ENCODE measurements around the gene TBC1D14.

Gene TBC1D14

DNA sequence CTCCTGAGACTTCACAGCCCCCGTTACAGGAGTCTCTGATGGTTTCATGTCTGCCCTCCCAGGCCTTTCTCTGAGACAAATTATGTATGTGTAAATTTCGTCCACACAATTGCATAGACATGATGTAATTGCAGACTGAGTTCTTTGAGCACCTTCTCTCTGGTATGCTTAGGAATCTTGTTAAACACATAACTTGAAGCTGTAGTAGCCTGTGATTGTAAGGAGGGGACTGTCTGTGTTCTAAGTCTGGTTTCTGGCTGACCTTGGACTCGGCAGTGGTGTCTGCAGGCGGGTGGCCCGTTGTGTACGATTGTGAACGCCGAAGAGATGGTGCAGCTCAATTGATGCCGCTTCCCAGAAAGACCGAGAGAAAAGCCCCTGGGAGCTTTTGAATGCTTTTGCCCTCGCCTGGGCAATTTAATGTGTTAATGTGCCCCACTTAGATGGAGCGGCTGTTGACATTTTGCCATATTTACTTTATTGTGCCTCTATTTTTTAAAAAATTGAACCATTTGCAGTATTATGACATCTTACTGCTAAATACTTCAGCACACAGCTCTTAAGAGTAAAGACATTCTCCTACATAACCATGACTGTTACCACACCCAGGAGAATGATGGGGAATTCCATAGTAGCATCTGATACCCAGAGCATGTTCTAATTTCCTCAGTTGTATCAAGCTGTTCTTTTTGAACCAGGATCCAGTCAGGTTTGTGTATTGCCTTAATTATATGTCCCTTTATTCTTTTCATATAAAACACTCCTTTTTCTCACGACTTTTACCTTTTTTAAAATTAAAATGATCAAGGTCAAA is 75.2 kb downstream of the TBC1D14 start:
- no peak for DNase-seq

DNA sequence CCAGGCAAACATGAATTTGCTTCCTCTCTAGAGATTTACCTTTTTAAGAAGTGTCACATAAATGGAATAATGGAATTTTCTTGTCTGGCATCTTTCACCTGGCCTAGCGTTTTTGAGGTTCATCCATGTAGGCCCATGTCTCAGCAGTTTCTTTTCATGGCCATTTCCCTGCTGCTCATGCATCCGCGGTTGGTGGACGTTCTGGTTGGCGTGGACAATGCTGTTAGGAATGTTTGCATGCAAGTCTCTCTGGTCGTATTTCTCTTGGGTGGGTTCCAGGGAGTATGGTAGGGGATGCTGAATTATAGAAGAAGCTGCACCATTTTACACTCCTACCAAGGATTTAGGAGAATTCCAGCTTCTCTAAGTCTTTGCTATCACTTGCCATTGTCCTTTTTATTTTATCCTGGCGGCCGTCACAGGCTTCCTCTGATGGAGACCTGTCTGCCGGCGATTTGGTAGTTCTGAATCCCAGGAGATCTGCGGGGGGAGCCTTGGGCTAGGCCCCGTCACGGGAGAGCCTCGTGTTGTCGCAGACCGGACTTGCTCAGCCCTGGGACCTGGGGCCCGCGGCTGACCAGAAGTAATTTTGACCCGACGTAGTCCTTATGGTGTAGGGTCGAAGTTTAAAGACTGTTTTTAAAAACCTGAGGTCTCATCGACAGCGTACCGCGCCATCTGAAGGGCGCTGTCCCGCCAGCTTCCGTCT is 76.6 kb downstream of the TBC1D14 start:
- DNase-seq, result no peak

DNA sequence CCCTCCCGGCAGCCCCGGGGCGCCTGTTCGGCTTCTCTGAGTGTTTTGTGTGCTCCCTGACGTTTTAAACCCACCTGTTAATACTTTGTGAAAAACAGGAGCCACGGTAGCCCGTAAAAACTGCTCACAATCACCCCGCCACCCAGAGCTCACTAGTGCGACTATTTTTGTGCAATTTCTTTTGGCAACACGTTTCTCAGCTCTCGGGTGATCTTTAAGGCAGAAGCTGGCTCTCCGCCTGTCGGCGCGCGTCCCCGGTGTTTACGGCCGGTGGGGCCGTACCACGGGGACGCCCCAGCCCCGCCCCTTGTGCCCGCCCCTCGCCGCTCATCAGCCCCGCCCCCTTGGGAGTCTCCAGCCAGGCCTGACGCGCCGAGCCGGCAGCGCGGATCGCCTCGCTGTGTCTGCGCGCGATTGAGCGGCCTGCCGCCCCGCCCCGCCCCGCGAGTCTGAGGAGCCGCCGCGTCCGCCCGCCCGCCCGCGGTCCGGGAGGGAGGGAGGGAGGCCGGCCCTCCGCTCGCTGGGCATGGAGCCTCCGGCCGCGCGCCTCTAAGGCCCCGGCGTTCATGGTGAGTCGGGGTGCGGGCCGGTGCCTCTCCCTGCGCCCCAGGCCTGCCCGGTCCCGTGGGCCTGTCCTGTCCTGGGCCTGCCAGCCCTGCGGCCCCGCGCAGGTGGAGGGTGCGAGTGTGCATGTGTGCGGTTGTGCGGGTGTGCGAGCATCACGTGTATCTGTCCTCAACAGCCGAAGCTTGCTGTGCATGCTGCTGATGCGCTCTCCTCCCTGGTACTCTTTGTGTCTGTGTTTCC is 77.4 kb downstream of the TBC1D14 start:
- DNase-seq, result peak; percentile 36

DNA sequence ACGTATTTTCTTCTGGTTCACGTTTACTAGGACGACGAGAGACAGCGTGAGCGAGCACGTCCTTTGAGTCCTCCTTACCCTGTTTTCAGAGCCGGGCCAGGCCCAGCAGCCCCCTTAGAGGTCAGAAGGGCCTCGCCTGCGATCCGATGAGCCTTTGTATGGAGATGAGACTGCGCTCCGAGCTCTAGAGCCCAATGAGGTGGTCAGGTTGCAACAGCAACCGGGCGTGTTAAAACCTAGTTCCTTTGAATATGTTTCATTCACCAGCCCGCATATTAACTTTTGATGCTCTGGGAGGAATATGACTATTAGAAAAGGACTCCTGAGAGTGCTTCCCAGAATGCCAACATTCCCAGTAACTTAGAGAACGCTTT is 77.9 kb downstream of the TBC1D14 start:
- DNase-seq, result no peak

DNA sequence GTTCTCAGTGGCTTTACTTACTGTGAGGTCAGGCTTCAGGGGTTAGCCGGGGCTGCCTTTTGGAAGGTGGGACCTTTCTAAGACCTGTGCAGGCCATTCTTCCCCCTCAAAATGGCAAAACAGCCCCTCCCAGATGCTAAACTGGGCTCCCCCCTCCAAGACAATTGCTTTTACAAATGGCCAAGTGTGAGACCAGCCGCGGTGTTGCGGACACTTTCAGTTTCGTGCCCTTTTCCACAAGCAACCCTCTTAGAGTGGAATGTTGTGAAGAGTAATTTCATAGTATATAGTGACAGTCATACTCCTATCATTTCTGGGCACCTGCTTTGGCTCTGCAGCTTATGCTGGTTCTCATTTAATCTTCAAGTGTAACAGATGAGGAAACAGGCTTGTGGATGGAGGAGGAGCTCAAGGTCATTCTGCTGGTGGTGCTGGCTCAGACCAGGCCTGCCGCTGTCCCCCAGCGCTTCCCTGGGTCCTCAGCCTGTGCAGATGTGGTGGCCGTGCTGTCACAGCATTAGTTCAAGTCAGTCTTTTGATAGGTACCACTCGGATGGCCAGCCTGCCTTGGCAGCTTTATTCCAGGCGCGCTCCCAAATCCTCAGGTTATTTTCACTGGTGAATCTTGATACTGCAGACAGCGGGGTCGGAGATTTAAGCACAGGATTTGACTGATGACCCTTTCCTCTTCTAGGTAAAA is 78.5 kb downstream of the TBC1D14 start:
- no peak for DNase-seq

DNA sequence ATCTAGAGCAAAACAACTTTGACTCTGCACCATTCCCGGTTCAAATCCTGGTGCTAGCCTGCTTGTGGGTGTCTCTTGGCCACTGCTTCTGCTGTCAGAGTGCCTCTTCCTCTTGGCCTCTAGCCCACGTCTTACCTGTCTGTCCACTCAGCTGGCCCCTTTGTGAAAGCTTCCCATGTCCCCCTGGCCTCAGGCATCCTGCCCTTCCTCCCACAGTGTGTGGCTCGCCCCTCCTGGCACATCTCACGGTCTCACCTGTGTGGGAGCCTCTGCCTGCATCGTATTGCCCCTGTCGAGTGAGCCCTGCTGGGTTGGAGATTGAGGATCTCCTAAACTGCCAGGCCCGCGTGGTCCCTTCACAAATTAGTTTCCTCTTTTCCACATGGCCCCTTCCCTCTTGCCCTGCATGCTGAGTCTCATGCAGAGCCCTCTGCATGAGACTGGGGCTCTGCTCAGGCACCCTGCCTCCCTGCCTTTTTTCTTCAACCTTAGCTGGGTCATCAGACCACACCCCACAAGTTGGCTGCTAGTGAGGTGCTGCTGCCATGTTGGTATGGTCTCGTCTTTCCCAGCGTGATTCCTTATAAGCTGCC is 79.8 kb downstream of the TBC1D14 start:
- no peak for DNase-seq

DNA sequence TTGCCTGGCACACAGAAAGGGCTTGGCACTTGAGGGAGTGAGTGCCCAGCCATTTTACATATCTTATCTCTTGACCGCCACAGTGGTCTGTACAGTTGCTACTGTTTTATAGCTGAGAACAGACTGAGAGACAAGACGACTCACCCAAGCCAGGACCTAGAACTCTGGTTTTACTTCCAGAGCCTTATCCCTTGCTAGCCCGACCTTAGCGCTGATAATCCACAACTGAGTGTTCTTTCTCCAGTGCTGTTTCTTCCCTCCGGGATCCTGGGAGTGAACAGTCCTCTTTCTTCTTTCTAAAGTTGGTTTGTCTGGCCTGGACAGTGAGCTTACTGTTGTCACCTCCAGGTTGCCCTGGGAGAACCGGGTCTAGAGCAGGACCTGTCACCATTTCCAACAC is 81.0 kb downstream of the TBC1D14 start:
- no peak for DNase-seq

DNA sequence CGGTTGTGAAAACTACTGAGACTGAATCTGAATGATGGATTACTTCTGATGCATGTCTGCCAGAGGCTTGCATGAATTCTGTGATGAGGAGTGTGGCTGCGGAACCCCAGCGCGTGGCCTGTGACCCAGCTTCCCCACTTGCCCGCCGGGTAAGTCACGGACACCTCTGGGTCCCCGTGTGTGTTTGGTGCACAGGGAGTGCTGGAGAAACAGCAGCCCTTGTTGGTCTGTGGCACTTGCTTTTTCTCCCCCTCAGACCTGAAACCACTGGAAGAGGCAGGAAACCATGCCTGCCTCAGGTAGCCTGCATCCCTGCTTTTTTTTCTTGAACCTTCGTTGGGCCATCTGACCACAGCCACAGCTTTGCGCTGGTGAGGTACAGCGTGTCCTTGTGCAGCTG is 81.6 kb downstream of the TBC1D14 start:
- DNase-seq, result no peak

DNA sequence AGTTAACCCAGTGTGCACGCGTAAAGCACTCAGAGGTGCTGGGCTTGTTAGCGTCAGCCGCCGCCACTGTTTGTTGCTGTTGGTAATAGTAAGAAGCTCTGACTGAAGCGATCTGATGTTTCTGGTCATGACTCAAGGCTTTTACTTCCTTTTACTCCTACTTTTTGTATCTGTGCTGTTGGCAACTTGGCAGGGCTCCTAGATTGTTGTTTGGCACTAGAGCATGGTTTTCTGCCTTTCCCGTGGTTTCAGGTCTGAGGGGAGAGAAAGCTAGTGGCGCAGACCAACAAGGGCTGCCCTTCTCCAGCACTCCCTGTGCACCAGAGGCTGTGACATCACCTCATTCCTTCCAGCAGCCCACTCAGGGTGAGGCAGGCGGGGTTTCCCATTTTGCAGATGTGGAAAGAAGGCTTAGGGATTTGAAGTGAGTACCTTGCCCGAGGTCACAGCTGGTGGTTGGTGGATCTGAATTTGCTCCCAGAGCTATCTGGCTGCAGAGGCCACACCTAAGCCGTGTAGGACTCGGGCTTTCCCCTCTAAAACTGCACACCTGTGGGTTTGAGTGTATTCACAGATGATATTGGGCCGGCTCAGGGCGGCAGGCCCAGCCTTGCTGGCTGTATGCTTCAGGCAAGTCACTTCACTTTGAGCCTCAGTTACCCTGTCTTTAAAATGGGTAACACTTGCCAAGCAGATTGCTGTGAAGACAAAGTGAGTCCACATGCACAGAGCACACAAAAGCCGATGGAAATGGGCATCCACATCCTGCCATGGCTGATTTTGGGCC is 82.3 kb downstream of the TBC1D14 start:
- DNase-seq, result peak; percentile 44

DNA sequence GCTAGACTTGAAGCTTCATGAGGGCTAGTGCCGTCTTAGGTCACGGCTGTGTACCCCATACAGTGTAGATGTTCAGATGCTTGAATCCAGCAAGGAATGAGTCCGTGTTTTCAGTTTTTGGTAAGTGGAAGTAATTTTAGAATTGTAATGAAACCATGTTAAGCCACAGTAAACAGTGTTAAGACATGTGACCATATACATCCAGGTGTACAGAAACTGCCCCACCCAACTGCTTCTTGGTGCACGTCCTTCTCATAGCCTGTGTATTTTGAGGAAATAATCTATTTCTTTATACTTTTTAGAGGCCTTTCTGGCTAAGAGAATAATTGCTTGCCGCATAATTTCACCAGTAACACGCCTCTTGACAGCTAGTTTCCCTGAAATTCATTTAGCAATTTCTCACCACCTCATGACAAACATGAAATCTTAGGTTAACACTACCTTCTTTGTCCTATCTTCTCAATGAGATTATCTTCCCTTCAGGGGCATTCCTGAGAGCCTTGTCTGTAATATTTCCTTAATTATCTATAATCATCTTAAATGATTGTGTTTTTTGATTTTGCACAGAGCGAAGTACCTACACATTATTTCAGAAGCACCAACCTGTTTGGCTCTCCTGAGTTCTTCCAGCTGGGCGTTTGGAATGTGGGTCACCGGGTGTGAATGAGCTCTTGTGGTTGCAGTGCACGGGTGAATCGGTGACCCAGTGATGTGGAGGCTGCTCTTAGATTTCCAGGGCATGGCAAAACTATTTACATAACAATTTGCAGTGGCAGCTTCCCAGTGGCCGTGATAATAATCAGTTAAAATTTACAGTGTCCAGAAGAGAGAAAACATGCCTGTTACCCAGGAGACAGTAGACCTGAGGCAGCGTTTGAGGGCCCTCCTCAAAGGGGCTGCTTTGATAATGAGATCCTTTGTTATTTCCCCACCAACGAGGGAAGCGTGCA is 83.4 kb downstream of the TBC1D14 start:
- DNase-seq, result peak; percentile 80

DNA sequence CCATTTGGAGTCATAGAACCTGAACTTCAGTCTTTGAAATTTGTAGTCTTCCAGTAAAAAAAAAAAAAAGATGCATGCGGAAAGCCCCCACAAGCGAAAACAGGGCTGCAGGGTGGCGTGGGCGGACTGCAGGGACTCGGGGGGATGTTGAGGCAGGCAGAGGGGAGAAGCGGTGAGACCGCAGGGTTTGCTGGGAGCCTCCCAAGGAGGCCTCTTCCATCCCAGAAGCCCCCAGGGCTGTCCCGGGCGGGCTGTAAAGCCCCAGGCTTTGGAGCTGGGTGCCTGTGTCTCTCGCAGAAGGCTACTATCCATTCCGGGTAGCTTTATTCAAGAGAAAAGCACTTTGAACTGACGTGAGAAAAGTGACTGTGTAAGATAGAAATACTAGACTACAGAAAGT is 86.9 kb downstream of the TBC1D14 start:
- DNase-seq, result no peak

DNA sequence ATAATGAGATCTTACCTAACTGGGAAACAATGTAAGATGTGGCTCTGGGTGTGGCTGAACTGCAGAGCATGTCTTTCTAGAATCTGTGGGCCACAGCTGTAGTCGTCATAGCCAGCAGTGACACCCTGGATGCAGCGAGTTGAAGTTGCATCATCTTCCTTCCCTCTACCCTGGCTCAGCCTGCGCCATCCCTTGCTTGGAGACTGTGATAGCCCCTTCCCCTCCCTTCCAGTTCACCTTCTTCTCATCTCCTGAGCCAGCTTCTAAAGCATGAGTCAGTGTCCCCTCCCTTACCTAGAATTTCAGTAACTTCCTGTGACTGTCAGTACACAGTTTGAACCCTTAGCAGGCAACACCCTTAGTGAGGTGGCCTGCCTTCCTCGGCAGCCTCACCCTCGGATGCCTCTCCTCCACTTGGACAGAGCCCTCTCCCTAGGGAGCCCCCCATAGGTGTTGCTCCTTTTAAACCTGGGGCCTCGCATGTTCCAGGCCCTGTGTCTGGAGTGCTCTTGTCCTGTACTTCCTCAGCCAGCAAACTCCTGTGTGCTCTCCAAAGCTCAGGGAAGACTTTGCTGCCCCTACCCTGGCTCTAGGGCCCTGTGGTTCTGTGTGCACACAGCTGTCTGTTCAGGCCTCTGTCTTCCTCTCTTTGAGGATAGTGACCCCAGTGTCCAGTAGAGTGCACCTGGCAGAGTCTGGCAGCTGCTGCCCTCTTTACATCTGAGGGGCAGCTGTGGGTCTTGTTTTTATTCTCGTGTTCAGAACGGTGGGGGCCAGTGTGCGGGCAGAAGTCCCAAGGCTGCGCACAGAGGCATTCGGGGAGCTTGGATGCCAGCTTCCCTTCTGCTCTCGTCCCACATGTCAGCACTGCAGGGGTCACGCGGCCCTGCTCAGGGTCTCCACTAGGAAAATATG is 89.8 kb downstream of the TBC1D14 start:
- no peak for DNase-seq

DNA sequence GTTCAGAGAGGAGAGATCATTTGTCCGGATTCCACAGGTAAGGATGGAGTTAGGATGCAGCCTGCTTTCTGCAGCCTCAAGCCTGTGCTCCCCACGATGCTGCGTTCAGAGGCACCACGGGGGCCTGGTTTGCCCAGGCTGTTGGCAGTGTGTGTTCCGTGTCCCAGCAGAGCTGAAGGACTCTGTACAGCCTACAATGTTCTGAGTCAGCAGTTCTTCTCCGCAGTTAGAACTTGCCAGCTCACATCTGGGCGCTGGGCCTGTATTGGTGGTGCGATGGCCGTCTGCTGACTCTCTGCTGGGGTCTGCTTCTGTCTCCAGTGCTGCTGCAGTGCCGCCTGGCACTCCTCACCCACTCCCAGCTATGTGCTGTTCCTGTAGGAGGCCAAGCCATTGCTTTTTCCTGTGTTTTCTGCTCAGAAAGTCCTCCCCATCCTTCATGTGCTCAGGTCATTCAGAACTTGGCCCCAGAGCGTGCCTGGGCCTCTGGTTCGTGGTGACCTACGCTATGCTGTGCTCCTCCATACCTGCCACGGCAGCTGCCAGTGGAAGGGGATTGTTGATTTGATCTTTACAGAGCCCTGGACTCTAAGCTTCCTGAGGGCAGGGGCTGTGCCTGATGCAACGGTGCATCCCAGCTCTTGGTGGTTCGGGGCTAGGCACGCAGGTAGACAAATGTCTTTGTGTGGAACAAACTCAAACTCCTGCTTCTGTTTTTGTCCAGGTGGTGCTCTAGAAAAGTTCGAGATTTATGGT is 91.0 kb downstream of the TBC1D14 start:
- DNase-seq, result no peak

DNA sequence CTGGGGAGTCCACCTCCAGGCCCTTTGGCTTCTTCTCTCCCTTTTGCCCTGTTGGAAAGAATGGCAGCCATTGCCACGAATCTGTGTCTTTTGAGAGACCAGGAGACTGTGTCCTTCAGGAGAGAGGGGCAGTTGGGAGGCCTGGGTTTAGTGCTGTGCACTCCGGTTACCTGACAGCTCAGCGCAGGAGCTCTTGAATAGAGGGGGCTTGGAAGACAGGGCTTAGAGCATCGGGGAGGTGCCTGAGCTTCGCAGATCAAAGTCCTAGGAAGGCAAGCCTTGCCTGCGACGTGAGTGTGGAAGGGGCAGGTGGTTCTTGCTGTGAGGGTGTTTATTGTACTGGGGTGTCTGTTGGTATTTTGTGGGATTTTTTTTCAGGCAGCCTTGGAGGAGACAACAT is 91.6 kb downstream of the TBC1D14 start:
- DNase-seq, result no peak

DNA sequence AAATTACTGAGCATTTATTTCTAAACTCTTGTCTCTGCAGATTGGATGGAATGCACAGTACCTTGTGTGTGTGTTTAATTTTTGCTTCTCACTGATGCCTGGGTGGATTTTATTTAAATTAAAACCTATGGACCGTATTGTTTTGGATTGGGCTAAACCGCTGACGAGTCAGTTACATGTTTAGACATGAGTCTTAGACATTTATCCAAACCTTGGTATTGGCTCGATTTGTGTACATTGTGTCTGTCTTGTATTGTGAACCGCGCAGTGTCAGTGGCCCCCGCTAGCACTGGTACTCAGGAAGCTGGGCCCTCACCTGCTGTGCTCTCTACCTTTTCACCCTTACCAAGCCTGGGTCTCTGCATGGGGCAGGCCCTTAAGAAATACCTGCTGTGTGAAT is 92.7 kb downstream of the TBC1D14 start:
- DNase-seq, result no peak

DNA sequence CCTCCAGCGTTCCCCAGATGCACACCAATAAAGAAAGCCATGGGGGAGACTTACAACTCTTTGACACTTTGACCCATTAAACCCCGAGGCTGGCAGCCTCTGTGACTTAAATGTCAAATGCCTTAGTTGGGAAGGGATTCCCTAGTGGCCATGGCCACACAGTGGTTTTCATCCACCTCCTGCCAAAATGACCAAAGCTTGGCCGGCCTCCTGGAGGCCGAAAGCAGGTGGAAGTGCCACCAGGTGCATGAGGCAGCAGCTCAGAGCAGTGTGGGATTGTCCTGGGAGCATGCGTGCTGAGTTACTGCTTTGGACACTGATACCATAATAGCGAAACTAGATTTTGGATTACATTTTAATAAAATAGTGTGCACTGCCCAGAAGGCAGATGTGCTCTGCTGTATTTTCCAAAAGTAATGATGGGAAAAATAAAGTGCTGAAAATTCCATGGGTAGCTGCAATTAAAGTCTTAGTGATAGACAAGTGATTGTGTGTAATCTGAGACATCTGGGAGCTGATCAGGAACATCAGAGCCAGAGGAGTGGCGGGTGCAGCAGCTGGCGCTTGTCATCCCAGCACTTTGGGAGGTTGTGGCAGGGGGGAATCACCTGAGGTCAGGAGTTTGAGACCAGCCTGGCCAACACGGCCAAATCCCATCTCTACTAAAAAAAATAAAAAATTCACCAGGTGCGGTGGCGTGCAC is 93.7 kb downstream of the TBC1D14 start:
- DNase-seq, result no peak

DNA sequence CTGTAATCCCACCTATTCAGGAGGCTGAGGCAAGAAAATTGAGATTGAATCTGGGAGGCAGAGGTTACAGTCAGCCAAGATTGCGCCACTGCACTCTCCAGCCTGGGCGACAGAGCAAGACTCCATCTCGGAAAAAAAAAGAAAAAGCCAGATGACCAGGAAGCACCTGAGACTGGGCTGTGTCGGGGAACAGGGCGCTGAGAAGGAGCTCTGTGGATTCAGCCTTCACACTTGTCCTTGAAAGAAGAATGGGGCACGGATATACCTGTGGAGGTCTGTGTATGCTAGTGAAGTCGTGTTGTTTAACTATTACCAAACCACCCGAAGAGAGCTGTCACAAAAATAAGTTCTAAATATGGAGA is 94.2 kb downstream of the TBC1D14 start:
- DNase-seq, result no peak

DNA sequence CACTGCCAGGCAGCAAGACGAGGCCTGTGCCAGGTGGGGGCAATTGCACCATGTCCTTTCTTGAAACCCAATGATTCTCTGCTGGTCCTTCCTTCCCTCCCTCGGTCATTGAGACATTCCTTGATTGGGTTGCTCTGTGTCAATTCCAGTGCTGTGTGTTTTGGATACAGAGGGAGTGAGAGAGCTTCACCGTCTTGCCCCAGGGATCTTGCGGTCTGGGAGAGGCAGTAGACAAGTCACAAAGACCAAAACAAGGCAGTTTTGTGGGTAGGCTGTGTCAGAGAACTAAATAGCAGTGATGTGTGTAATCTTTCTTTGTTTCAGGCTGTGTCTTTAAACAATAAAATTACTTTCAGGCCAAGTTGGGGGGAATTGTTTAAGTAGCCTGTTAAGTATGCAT is 94.7 kb downstream of the TBC1D14 start:
- no peak for DNase-seq

Data from DMS79 treated with DMSO at 0.1 percent for 48 hours (cell line).